GM23338 (cell line): Measurements from ENCODE around the gene GALNT9. TPM values are rescaled to one million over a fixed set of nuclear protein-coding genes. Genes with fewer than 3 reads are reported as not detected.
"Not testable (repeated sequence)": the region's sequence is repeated elsewhere in the genome, so short reads cannot be mapped to it uniquely, and the experiment has no call there.

Experiments
- ATAC-seq: fragments of 200-7000 bp; cut with Tn5 transposase; 3 replicates; pipeline ENCODE4 v1.9.1; 2020
- DNase-seq: peaks from one replicate; pipeline ENCODE4 v3.0.0-alpha.2; 2015; ENCODE audit warnings: low spot score
- H2AFZ ChIP-seq: fragments of 200-600 bp; sonication (generic); 2 replicates; pipeline ENCODE4 v1.8.0; 2016; ENCODE audit warnings: antibody characterized with exemption, mild to moderate bottlenecking, moderate library complexity
- H3F3A ChIP-seq: fragments of 200-600 bp; sonication (generic); replicated peaks from 2 replicates; pipeline ENCODE4 v1.8.0; 2017; ENCODE audit warnings: antibody characterized with exemption, mixed run types, low read depth
- H3K27ac ChIP-seq: fragments of 200-600 bp; sonication (generic); 2 replicates; pipeline ENCODE4 v1.6.1; 2016; ENCODE audit warnings: low read depth
- H3K27me3 ChIP-seq: fragments of 200-600 bp; sonication (generic); 2 replicates; pipeline ENCODE4 v1.8.0; 2016; ENCODE audit warnings: mild to moderate bottlenecking, mixed run types, moderate library complexity; ENCODE audit not compliant: insufficient read depth
- H3K36me3 ChIP-seq: fragments of 200-600 bp; sonication (generic); 2 replicates; pipeline ENCODE4 v1.8.0; 2016; ENCODE audit warnings: mild to moderate bottlenecking; ENCODE audit not compliant: insufficient read depth
- H3K4me1 ChIP-seq: fragments of 200-600 bp; sonication (generic); 2 replicates; pipeline ENCODE4 v1.8.0; 2016; ENCODE audit warnings: mild to moderate bottlenecking, moderate library complexity; ENCODE audit not compliant: insufficient read depth
- H3K4me2 ChIP-seq: fragments of 200-600 bp; sonication (generic); 2 replicates; pipeline ENCODE4 v1.7.1; 2017; ENCODE audit warnings: mixed run types
- H3K4me3 ChIP-seq: fragments of 200-600 bp; sonication (generic); 2 replicates; pipeline ENCODE4 v1.6.1; 2016; ENCODE audit warnings: mixed run types
- H3K79me2 ChIP-seq: fragments of 200-600 bp; sonication (generic); replicated peaks from 2 replicates; pipeline ENCODE4 v1.8.0; 2017; ENCODE audit warnings: mild to moderate bottlenecking; ENCODE audit not compliant: insufficient read depth
- H3K9me2 ChIP-seq: fragments of 200-600 bp; sonication (generic); 2 replicates; pipeline ENCODE4 v1.8.0; 2017; ENCODE audit not compliant: insufficient read depth
- H4K20me1 ChIP-seq: fragments of 200-600 bp; sonication (generic); replicated peaks from 2 replicates; pipeline ENCODE4 v1.8.0; 2017; ENCODE audit warnings: mild to moderate bottlenecking; ENCODE audit not compliant: insufficient read depth
- H3K27ac Mint-ChIP-seq: 2 replicates; pipeline ENCODE4 v1.8.0; 2020; ENCODE audit warnings: inconsistent platforms, mild to moderate bottlenecking, moderate library complexity, mixed read lengths
- H3K27me3 Mint-ChIP-seq: 3 replicates; pipeline ENCODE4 v1.8.0; 2022; ENCODE audit warnings: low read depth, mild to moderate bottlenecking, moderate library complexity, mixed read lengths, inconsistent platforms; ENCODE audit not compliant: insufficient read depth, poor library complexity
- H3K36me3 Mint-ChIP-seq: 3 replicates; pipeline ENCODE4 v1.8.0; 2021; ENCODE audit warnings: low read depth, mild to moderate bottlenecking, inconsistent platforms, moderate library complexity, mixed read lengths
- H3K4me1 Mint-ChIP-seq: 3 replicates; pipeline ENCODE4 v1.8.0; 2020; ENCODE audit warnings: mild to moderate bottlenecking, inconsistent platforms, mixed read lengths
- H3K4me3 Mint-ChIP-seq: 3 replicates; pipeline ENCODE4 v1.8.0; 2021; ENCODE audit warnings: moderate library complexity, mild to moderate bottlenecking, inconsistent platforms, mixed read lengths
- H3K9me3 Mint-ChIP-seq: 3 replicates; pipeline ENCODE4 v1.8.0; 2020; ENCODE audit warnings: moderate library complexity, mild to moderate bottlenecking, inconsistent platforms, mixed read lengths
- EZH2phosphoT487 ChIP-seq: fragments of 200-600 bp; sonication (generic); IDR thresholded peaks from one replicate; pipeline ENCODE4 v1.8.1; 2018; ENCODE audit warnings: antibody characterized with exemption; ENCODE audit not compliant: unreplicated experiment
- ZNF114 ChIP-seq: fragments of 250-450 bp; sonication (Bioruptor Pico); IDR thresholded peaks from 2 replicates; pipeline ENCODE4 v1.5.0; 2020; ENCODE audit warnings: mild to moderate bottlenecking, moderate library complexity
- ZNF462 ChIP-seq: fragments of 250-450 bp; sonication (Bioruptor Pico); IDR thresholded peaks from 2 replicates; pipeline ENCODE4 v1.5.0; 2020; ENCODE audit warnings: mild to moderate bottlenecking, moderate library complexity
- polyA plus RNA-seq: library from polyadenylated mRNA; unstranded; fragments of >200 nt; fragmentation: Nextera tagmentation; extraction: Ambion mirVana; gene quantifications from 2 replicates; pipeline ENCODE4 v1.2.1, GENCODE V29; 2016
- total RNA-seq: library from RNA; depleted of rRNA; stranded (reverse); fragments of >200 nt; shearing (Covaris generic); gene quantifications from 2 replicates; pipeline ENCODE4 v1.2.3, GENCODE V29; 2014

GALNT9 gene
- total and polyA plus RNA-seq, 2 experiments from 2014 or later: 0.81 to 2.5 TPM

DNA sequence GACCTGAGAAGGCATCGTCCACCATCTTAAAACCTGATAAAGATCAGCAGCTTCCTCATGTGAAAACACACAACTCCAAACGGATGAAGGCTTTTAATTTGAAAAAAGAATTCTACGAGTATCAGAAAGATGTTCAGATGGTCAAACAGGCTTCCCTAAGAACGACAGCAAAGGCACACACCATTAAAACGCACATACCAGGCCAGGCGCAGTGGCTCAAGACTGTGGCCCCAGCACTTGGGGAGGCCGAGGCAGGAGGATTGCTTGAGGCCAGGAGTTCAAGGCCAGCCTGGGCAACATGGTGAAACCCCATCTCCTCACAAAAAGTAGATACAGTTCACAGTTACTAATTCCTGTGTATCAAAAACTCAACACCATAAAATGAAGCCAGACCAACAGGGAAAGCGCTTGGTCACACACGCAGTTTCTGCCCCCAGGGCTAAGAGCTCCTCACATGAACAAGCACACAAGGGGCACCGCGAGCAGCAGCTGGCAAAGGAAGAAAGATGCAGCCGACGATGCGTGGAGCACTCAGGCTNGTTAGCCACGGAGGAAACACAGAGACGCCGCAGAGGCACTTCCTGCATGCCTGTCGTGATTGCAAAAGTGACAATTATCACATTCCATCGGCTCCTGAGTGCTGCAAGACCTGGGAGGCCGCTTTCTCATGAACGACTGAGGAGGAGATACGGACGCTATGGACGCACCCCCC lies 107.1 kb downstream of the GALNT9 start (continued):
- no peak for TF ChIP-seq ZNF462 (CRISPR knock-in tag)
- TF ChIP-seq ZNF114 (CRISPR knock-in tag): no peak
- TF ChIP-seq EZH2phosphoT487: no peak

DNA sequence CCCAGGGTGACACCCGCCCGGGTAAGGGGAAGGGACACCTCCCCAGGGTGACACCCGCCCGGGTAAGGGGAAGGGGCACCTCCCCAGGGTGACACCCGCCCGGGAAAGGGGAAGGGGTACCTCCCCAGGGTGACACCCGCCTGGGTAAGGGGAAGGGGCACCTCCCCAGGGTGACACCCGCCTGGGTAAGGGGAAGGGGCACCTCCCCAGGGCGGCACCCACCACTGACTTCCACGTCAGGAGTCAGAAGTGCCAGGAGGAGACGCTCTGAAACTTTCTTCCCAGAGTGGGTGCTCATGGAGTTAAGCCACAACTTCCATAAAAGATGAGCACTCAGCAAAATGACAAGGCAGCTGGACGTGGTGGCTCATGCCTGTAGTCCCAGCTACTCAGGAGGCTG lies 109.6 kb downstream of the GALNT9 start:
- ATAC-seq, H3K4me1 Mint-ChIP-seq, H3K4me1 ChIP-seq, H3K4me2 ChIP-seq, H3K27ac ChIP-seq, H3K4me3 Mint-ChIP-seq, H3K27me3 Mint-ChIP-seq, DNase-seq, H3K27ac Mint-ChIP-seq, H2AFZ ChIP-seq, H3K4me3 ChIP-seq, H3K27me3 ChIP-seq, H3F3A ChIP-seq, H3K36me3 ChIP-seq, H3K36me3 Mint-ChIP-seq, H3K9me2 ChIP-seq, H3K79me2 ChIP-seq, H4K20me1 ChIP-seq: not testable (repeated sequence)
- peaks cover 12% of the 10 kb centered on the region for H3K9me3 Mint-ChIP-seq

GRCh38 chr12:132219323-132219722 lies 110.1 kb downstream of the GALNT9 start:
- Histone ChIP-seq H3K27me3 (0 out of 2 replicates have a peak, but pooled peaks cover 3% of the 10 kb centered on the region), H3K4me3 (no peak overlapping the region), H4K20me1 (no peaks in the 10 kb centered on the region), H3K4me1 (no peaks in the 10 kb centered on the region), H3K79me2 (no peaks in the 10 kb centered on the region), H3K27ac (no peak overlapping the region), H3F3A (0 out of 2 replicates have a peak, but pooled peaks cover 3% of the 10 kb centered on the region), H3K36me3 (no peaks in the 10 kb centered on the region), H2AFZ (no peak overlapping the region), H3K4me2 (no peak overlapping the region), H3K9me2 (no peaks in the 10 kb centered on the region)
- Mint-ChIP-seq H3K4me1 (no peaks in the 10 kb centered on the region), H3K36me3 (peaks cover 3% of the 10 kb centered on the region; the same call in 2 of the 3 replicates), H3K4me3 (no peak overlapping the region), H3K27me3 (peaks cover 11% of the 10 kb centered on the region), H3K27ac (no peak overlapping the region), H3K9me3 (peaks cover 12% of the 10 kb centered on the region)
- DNase-seq (no peak), ATAC-seq (no peak)
- TF ChIP-seq ZNF462 (CRISPR knock-in tag): no peak
